HEK293 (cell line): Measurements from ENCODE around the gene XIRP1.

Experiments
- CTCF ChIA-PET: fragments of 350-600 bp; formaldehyde crosslinking; extraction: SDS; loops from one replicate; lab custom pipeline; 2021; ENCODE audit warnings: antibody characterized with exemption; lab: Yijun Ruan, JAX
- POLR2A ChIA-PET: fragments of 300-600 bp; formaldehyde crosslinking; extraction: SDS; loops from one replicate; lab custom pipeline; 2020; ENCODE audit warnings: antibody characterized with exemption, inconsistent platforms; lab: Yijun Ruan, JAX
- H3K27ac ChIP-seq: fragments of 200-500 bp; sonication (Bioruptor generic); 2 replicates; pipeline ENCODE4 v1.5.1; 2014; ENCODE audit warnings: low read depth, low read length, control low read depth, inconsistent platforms; ENCODE audit errors: extremely low read depth
- H3K36me3 ChIP-seq, 2 experiments: fragments of 200-500 bp in 1 of 2; sonication (Bioruptor generic) in 1 of 2; 1 replicate in 1 of 2; 2 replicates in 1 of 2; pipeline ENCODE4 v1.5.1; 2014 to 2017; ENCODE audit warnings: inconsistent platforms in 2 of 2, low read length in 2 of 2; ENCODE audit not compliant: control insufficient read depth in 2 of 2, insufficient read depth in 1 of 2
- H3K4me1 ChIP-seq: fragments of 200-500 bp; sonication (Bioruptor generic); 2 replicates; pipeline ENCODE4 v1.5.1; 2014; ENCODE audit warnings: mild to moderate bottlenecking, low read length, inconsistent platforms; ENCODE audit not compliant: control insufficient read depth, insufficient read depth
- H3K4me3 ChIP-seq: 2 replicates; pipeline ENCODE4 v1.5.1; 2011; ENCODE audit warnings: low read depth, mild to moderate bottlenecking, control low read depth, low read length, moderate library complexity
- H3K9me3 ChIP-seq: fragments of 200-500 bp; sonication (Bioruptor generic); 2 replicates; pipeline ENCODE4 v1.5.1; 2014; ENCODE audit warnings: low read depth, low read length, inconsistent platforms; ENCODE audit not compliant: control insufficient read depth, insufficient read depth
- BCL11B ChIP-seq: fragments of 450-650 bp; formaldehyde crosslinking; IDR thresholded peaks from 2 replicates; pipeline ENCODE4 v1.5.1; 2016; ENCODE audit warnings: low read depth, missing biosample characterization, missing genetic modification characterization
- ELK4 ChIP-seq: IDR thresholded peaks from 2 replicates; pipeline ENCODE4 v1.6.1; 2011; ENCODE audit warnings: mild to moderate bottlenecking, low read depth, low read length, borderline replicate concordance
- GLIS2 ChIP-seq: fragments of 450-650 bp; formaldehyde crosslinking; IDR thresholded peaks from 2 replicates; pipeline ENCODE4 v1.5.1; 2016; ENCODE audit warnings: missing biosample characterization, missing genetic modification characterization
- KLF7 ChIP-seq: fragments of 450-650 bp; formaldehyde crosslinking; IDR thresholded peaks from 2 replicates; pipeline ENCODE4 v1.5.1; 2016; ENCODE audit warnings: missing biosample characterization, missing genetic modification characterization, borderline replicate concordance
- PATZ1 ChIP-seq: fragments of 450-650 bp; formaldehyde crosslinking; IDR thresholded peaks from 2 replicates; pipeline ENCODE4 v1.5.1; 2016; ENCODE audit warnings: missing biosample characterization, missing genetic modification characterization
- PRDM10 ChIP-seq: fragments of 450-650 bp; formaldehyde crosslinking; IDR thresholded peaks from 2 replicates; pipeline ENCODE4 v1.5.1; 2016; ENCODE audit warnings: missing biosample characterization, missing genetic modification characterization
- TSHZ1 ChIP-seq: fragments of 450-650 bp; formaldehyde crosslinking; IDR thresholded peaks from 2 replicates; pipeline ENCODE4 v1.5.1; 2016; ENCODE audit warnings: missing biosample characterization, missing genetic modification characterization, borderline replicate concordance
- WT1 ChIP-seq: fragments of 450-650 bp; formaldehyde crosslinking; IDR thresholded peaks from 2 replicates; pipeline ENCODE4 v1.5.1; 2016; ENCODE audit warnings: missing biosample characterization, missing genetic modification characterization
- ZBTB1 ChIP-seq: fragments of 450-650 bp; formaldehyde crosslinking; IDR thresholded peaks from 2 replicates; pipeline ENCODE4 v1.5.1; 2016; ENCODE audit warnings: missing biosample characterization, missing genetic modification characterization
- ZBTB8A ChIP-seq: fragments of 450-650 bp; formaldehyde crosslinking; IDR thresholded peaks from 2 replicates; pipeline ENCODE4 v1.5.1; 2016; ENCODE audit warnings: missing biosample characterization, missing genetic modification characterization
- ZNF114 ChIP-seq: fragments of 450-650 bp; formaldehyde crosslinking; IDR thresholded peaks from 2 replicates; pipeline ENCODE4 v1.5.0; 2017; ENCODE audit warnings: missing biosample characterization, missing genetic modification characterization
- ZNF146 ChIP-seq: fragments of 450-650 bp; formaldehyde crosslinking; IDR thresholded peaks from 2 replicates; pipeline ENCODE4 v1.5.1; 2016; ENCODE audit warnings: missing biosample characterization, missing genetic modification characterization
- ZNF155 ChIP-seq: fragments of 450-650 bp; formaldehyde crosslinking; IDR thresholded peaks from 2 replicates; pipeline ENCODE4 v1.5.1; 2016; ENCODE audit warnings: missing biosample characterization, missing genetic modification characterization
- ZNF202 ChIP-seq: fragments of 450-650 bp; formaldehyde crosslinking; IDR thresholded peaks from 2 replicates; pipeline ENCODE4 v1.5.1; 2016; ENCODE audit warnings: missing biosample characterization, missing genetic modification characterization, borderline replicate concordance
- ZNF239 ChIP-seq: fragments of 450-650 bp; formaldehyde crosslinking; IDR thresholded peaks from 2 replicates; pipeline ENCODE4 v1.5.1; 2016; ENCODE audit warnings: missing biosample characterization, missing genetic modification characterization
- ZNF335 ChIP-seq: fragments of 450-650 bp; formaldehyde crosslinking; conservative IDR thresholded peaks from 2 replicates; pipeline ENCODE4 v1.5.1; 2016; ENCODE audit warnings: missing biosample characterization, missing genetic modification characterization
- ZNF366 ChIP-seq: fragments of 450-650 bp; formaldehyde crosslinking; conservative IDR thresholded peaks from 2 replicates; pipeline ENCODE4 v1.5.1; 2016; ENCODE audit warnings: missing biosample characterization, missing genetic modification characterization
- ZNF404 ChIP-seq: fragments of 450-650 bp; formaldehyde crosslinking; IDR thresholded peaks from 2 replicates; pipeline ENCODE4 v1.5.1; 2017; ENCODE audit warnings: missing biosample characterization, missing genetic modification characterization
- ZNF426 ChIP-seq: fragments of 450-650 bp; formaldehyde crosslinking; IDR thresholded peaks from 2 replicates; pipeline ENCODE4 v1.5.1; 2017; ENCODE audit warnings: missing biosample characterization, missing genetic modification characterization, mild to moderate bottlenecking, inconsistent platforms, moderate library complexity
- ZNF48 ChIP-seq: fragments of 450-650 bp; formaldehyde crosslinking; IDR thresholded peaks from 2 replicates; pipeline ENCODE4 v1.5.1; 2016; ENCODE audit warnings: missing biosample characterization, missing genetic modification characterization
- ZNF596 ChIP-seq: fragments of 450-650 bp; IDR thresholded peaks from 2 replicates; pipeline ENCODE4 v1.5.0; 2018; ENCODE audit warnings: missing biosample characterization, mild to moderate bottlenecking, missing genetic modification characterization, moderate library complexity
- ZNF777 ChIP-seq: fragments of 450-650 bp; formaldehyde crosslinking; IDR thresholded peaks from 2 replicates; pipeline ENCODE4 v1.5.1; 2017; ENCODE audit warnings: missing biosample characterization, missing genetic modification characterization, borderline replicate concordance

Gene XIRP1

GRCh38 chr3:39165518-39165917 is 26.9 kb downstream of the XIRP1 start:
- ChIA-PET POLR2A (interaction anchor here (1.0 kb wide), 1 partner anchor 13 kb away, joined by 3 read pairs; no protein-coding TSS in a partner anchor), CTCF (interaction anchor here (0.7 kb wide), 3 partner anchors 35 to 1143 kb away, joined by 6 to 8 read pairs (median 6); no protein-coding TSS in a partner anchor)
- Histone ChIP-seq H3K9me3 (no peaks in the 10 kb centered on the region), H3K4me1 (no peaks in the 10 kb centered on the region), H3K27ac (no peak overlapping the region), H3K4me3 (no peak overlapping the region), H3K36me3 (no peaks in the 10 kb centered on the region)
- TF ChIP-seq ZNF146 (tag by site-specific recombination), result no peak

GRCh38 chr3:39164414-39164813 is 28.0 kb downstream of the XIRP1 start:
- Histone ChIP-seq H3K4me3 (no peak overlapping the region), H3K4me1 (no peaks in the 10 kb centered on the region), H3K27ac (no peak overlapping the region), H3K36me3 (no peaks in the 10 kb centered on the region), H3K9me3 (no peaks in the 10 kb centered on the region)
- ChIA-PET POLR2A (no interaction called here), CTCF (no interaction called here)
- TF ChIP-seq ELK4 (no peak), ZNF114 (tag by site-specific recombination) (no peak), WT1 (tag by site-specific recombination) (no peak), BCL11B (no peak), GLIS2 (tag by site-specific recombination) (no peak), ZNF426 (tag by site-specific recombination) (no peak), ZBTB1 (tag by site-specific recombination) (no peak), PATZ1 (tag by site-specific recombination) (no peak), ZNF239 (no peak), ZNF404 (no peak)

- H3K36me3 ChIP-seq, result no peaks in the 10 kb centered on the region
- no peak overlapping the region for H3K4me3 ChIP-seq
- ChIA-PET CTCF (interaction anchor here (0.9 to 1.2 kb wide), 2 partner anchors 33 to 130 kb away, joined by 3 to 5 read pairs; no protein-coding TSS in a partner anchor), POLR2A (no interaction called here)
- no peaks in the 10 kb centered on the region for H3K9me3 ChIP-seq
- no peaks in the 10 kb centered on the region for H3K4me1 ChIP-seq
- no peak overlapping the region for H3K27ac ChIP-seq
- TF ChIP-seq ZNF48 (tag by site-specific recombination) (no peak), ZNF366 (tag by site-specific recombination) (no peak), KLF7 (tag by site-specific recombination) (no peak), ZNF777 (tag by site-specific recombination) (no peak), PRDM10 (tag by site-specific recombination) (no peak), TSHZ1 (no peak), ZNF155 (tag by site-specific recombination) (no peak), ZNF202 (no peak), ZBTB8A (tag by site-specific recombination) (no peak), ZNF596 (tag by site-specific recombination) (no peak), ZNF335 (tag by site-specific recombination) (no peak)
These were observed 34.2 kb downstream of the XIRP1 start for GRCh38 chr3:39158148-39158715.
